Common myeloid progenitor, CD34-positive (primary cell): ENCODE measurements around the gene KLHL30.

ENCODE experiments used
- CTCF ChIA-PET: fragments of 350-600 bp; sonication (Branson Sonifier 250); formaldehyde crosslinking; loops from one replicate; lab custom pipeline; 2021; ENCODE audit warnings: antibody characterized with exemption; lab: Charles Lee
- POLR2A ChIA-PET: fragments of 350-600 bp; sonication (Branson Sonifier 250); formaldehyde crosslinking; loops from one replicate; lab custom pipeline; 2021; ENCODE audit warnings: antibody characterized with exemption; lab: Charles Lee
- DNase-seq, 3 donors: peaks; one replicate each; pipeline versions ENCODE4 v3.0.0 to v3.0.0-alpha.2; 2013
- H3K27ac ChIP-seq, 2 experiments: 1 replicate in 1 of 2; 2 replicates in 1 of 2; pipeline ENCODE4 v1.7.0; 2013; ENCODE audit warnings: inconsistent platforms in 2 of 2, low read length in 2 of 2, mild to moderate bottlenecking in 2 of 2, low read depth in 1 of 2, moderate library complexity in 1 of 2; ENCODE audit not compliant: severe bottlenecking in 2 of 2, insufficient read depth in 1 of 2, poor library complexity in 1 of 2
- H3K27me3 ChIP-seq, 5 experiments: replicated peaks in 2 of 5; 1 replicate in 3 of 5; 2 replicates in 2 of 5; pipeline versions ENCODE4 v1.6.1 to v1.7.0; 2013; ENCODE audit warnings: low read length in 4 of 5, mild to moderate bottlenecking in 2 of 5, moderate library complexity in 2 of 5, inconsistent platforms in 1 of 5; ENCODE audit not compliant: insufficient read depth in 5 of 5, control insufficient read depth in 4 of 5
- H3K36me3 ChIP-seq, 4 experiments: 1 replicate in 2 of 4; 2 replicates in 2 of 4; pipeline versions ENCODE4 v1.6.1 to v1.7.0; 2013; ENCODE audit warnings: low read length in 3 of 4, control low read depth in 1 of 4, mild to moderate bottlenecking in 1 of 4; ENCODE audit not compliant: control insufficient read depth in 4 of 4, insufficient read depth in 4 of 4
- H3K4me1 ChIP-seq, 4 experiments: 1 replicate in 3 of 4; 2 replicates in 1 of 4; pipeline versions ENCODE4 v1.6.1 to v1.7.1; 2013; ENCODE audit warnings: low read length in 3 of 4, mild to moderate bottlenecking in 3 of 4, control low read depth in 1 of 4, inconsistent platforms in 1 of 4, moderate library complexity in 1 of 4; ENCODE audit not compliant: control insufficient read depth in 4 of 4, insufficient read depth in 4 of 4; ENCODE audit errors: control extremely low read depth in 1 of 4
- H3K4me3 ChIP-seq, 7 experiments: 1 replicate in 4 of 7; 2 replicates in 3 of 7; pipeline versions ENCODE4 v1.5.1 to v1.7.0; 2013; ENCODE audit warnings: mild to moderate bottlenecking in 7 of 7, low read length in 6 of 7, moderate library complexity in 6 of 7, inconsistent platforms in 2 of 7, low read depth in 2 of 7, control low read depth in 1 of 7; ENCODE audit not compliant: insufficient read depth in 4 of 7, control insufficient read depth in 1 of 7; ENCODE audit errors: extremely low read depth in 1 of 7
- H3K9me3 ChIP-seq, 5 experiments: 1 replicate in 4 of 5; 2 replicates in 1 of 5; pipeline versions ENCODE4 v1.6.1 to v1.7.1; 2013; ENCODE audit warnings: low read length in 4 of 5, mild to moderate bottlenecking in 2 of 5, inconsistent platforms in 1 of 5, low read depth in 1 of 5, moderate library complexity in 1 of 5; ENCODE audit not compliant: control insufficient read depth in 4 of 5, insufficient read depth in 2 of 5; ENCODE audit errors: control extremely low read depth in 1 of 5
- WGBS: methylation state at CpG from one replicate; pipeline ENCODE4 v1.1.5; 2013; ENCODE audit not compliant: insufficient coverage; 5-methylcytosine and 5-hydroxymethylcytosine counted together

Gene KLHL30

GRCh38 chr2:238183821-238184220, 45.4 kb downstream of the KLHL30 start:
- no peak overlapping the region for H3K27ac ChIP-seq
- DNase-seq, result no peak
- no peak overlapping the region for H3K4me3 ChIP-seq
- H3K27me3 ChIP-seq, result no peaks in the 10 kb centered on the region
- H3K36me3 ChIP-seq, result peaks cover 39 to 95% (median 81%) of the 10 kb centered on the region in 4 experiments
- WGBS, result 100% methylated on average over 3 of the region's 4 CpGs
- POLR2A ChIA-PET, result no interaction called here
- CTCF ChIA-PET, result interaction anchor here (1.2 kb wide), 1 partner anchor 19 kb away, joined by 4 read pairs; the partner anchor contains the start of gene ILKAP
- H3K4me1 ChIP-seq, result no peaks in the 10 kb centered on the region
- H3K9me3 ChIP-seq, result no peaks in the 10 kb centered on the region

DNA sequence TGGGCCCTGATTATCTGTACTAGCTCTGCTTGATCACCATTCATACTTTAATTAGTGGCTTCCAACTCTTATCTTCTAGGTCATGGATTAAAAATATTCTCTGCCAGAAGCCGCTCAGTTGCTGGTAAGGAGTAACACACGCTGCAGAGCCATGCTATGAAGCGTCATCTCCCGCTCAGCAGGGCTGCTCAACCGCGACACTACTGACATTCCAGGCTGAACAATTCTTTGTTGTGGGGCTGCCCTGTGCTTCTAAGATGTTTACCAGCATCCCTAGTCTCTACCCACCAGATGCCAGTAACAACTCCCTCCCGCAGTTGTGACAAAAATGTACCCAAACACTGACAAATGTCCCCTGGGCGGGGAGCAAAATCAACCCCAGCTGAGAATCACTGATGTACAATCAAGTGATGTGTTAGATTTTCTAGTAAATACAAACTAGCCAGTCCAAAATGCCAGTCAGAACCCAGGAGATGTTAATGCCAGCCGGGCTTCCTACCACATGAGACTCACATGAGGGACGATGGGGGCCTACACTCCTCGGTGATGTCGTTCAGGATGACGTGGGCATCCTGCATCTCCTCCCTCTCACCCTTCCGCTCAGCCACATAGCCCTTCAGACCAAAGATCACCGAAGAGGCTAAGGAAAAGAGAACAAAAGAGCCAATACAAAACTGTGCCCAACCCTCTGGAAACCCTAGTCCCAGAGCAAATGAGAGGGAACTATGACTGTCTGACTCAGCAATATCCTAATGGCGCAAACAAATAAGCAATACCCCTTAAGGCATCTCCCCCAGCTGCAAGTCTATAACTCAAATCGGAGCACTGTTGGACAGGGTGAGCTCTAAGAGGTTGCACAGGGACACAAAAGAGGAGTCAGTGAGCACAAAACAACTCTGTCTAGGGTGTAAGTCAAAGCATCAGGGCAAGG, 49.4 kb downstream of the KLHL30 start:
- WGBS, result 98% methylated on average over 15 of the region's 17 CpGs
- no peak for DNase-seq
- peaks cover 30 to 88% (median 66%) of the 10 kb centered on the region in 4 experiments for H3K36me3 ChIP-seq
- CTCF ChIA-PET, result interaction anchor here (0.6 to 2.0 kb wide), 4 partner anchors 11 to 75 kb away, joined by 3 to 7 read pairs (median 4); no protein-coding TSS in a partner anchor
- no peaks in the 10 kb centered on the region for H3K4me1 ChIP-seq
- no peak overlapping the region for H3K27ac ChIP-seq
- POLR2A ChIA-PET, result no interaction called here
- H3K27me3 ChIP-seq, result no peaks in the 10 kb centered on the region
- H3K9me3 ChIP-seq, result no peaks in the 10 kb centered on the region
- H3K4me3 ChIP-seq, result no peak overlapping the region

GRCh38 chr2:238190445-238190844, 52.0 kb downstream of the KLHL30 start:
- Histone ChIP-seq H3K36me3 (peaks cover 30 to 77% (median 56%) of the 10 kb centered on the region in 4 experiments), H3K4me3 (no peak overlapping the region), H3K9me3 (no peaks in the 10 kb centered on the region), H3K4me1 (no peaks in the 10 kb centered on the region), H3K27ac (no peak overlapping the region), H3K27me3 (no peaks in the 10 kb centered on the region)
- POLR2A ChIA-PET, result no interaction called here
- no CpG with 5 or more reads among the region's 2 CpGs for WGBS
- DNase-seq, result no peak
- CTCF ChIA-PET, result interaction anchor here (0.6 to 1.0 kb wide), 3 partner anchors 19 to 146 kb away, joined by 3 read pairs; no protein-coding TSS in a partner anchor
